ENCODE measurements around the gene MOK.

The MOK gene

GRCh38 chr14:102223682-102224081, 81.3 kb downstream of the MOK start:
- no peak for DNase-seq (ENCODE audit: low read depth in 2 of 2)

GRCh38 chr14:102222751-102223150, 82.2 kb downstream of the MOK start:
- DNase-seq (ENCODE audit: low read depth in 2 of 2): no peak

- DNase-seq (ENCODE audit: low read depth in 2 of 2): no peak
Measured at GRCh38 chr14:102222009-102222575, 82.9 kb downstream of the MOK start.

- DNase-seq (ENCODE audit: low read depth in 2 of 2): no peak
Measured at GRCh38 chr14:102221026-102221425, 83.9 kb downstream of the MOK start.

GRCh38 chr14:102220031-102220430, 84.9 kb downstream of the MOK start:
- DNase-seq (ENCODE audit: low read depth in 2 of 2): no peak

- no peak for DNase-seq (ENCODE audit: low read depth in 2 of 2)
Measured at GRCh38 chr14:102219316-102219715, 85.6 kb downstream of the MOK start.

GRCh38 chr14:102218688-102219087, 86.3 kb downstream of the MOK start:
- no peak for DNase-seq (ENCODE audit: low read depth in 2 of 2)

GRCh38 chr14:102217987-102218421, 87.0 kb downstream of the MOK start:
- DNase-seq (ENCODE audit: low read depth in 2 of 2): no peak

GRCh38 chr14:102217399-102217798, 87.6 kb downstream of the MOK start:
- DNase-seq (ENCODE audit: low read depth in 2 of 2): no peak

GRCh38 chr14:102215576-102216250, 89.3 kb downstream of the MOK start:
- no peak for DNase-seq (ENCODE audit: low read depth in 2 of 2)

- DNase-seq (ENCODE audit: low read depth in 2 of 2): no peak
Measured at GRCh38 chr14:102215071-102215470, 89.9 kb downstream of the MOK start.

- DNase-seq (ENCODE audit: low read depth in 2 of 2): no peak
Measured at GRCh38 chr14:102213984-102214658, 90.8 kb downstream of the MOK start.

- DNase-seq (ENCODE audit: low read depth in 2 of 2): no peak
Measured at GRCh38 chr14:102213470-102213869, 91.5 kb downstream of the MOK start.

GRCh38 chr14:102212845-102213244, 92.1 kb downstream of the MOK start:
- DNase-seq (ENCODE audit: low read depth in 2 of 2): no peak

- no peak for DNase-seq (ENCODE audit: low read depth in 2 of 2)
Measured at GRCh38 chr14:102212356-102212755, 92.6 kb downstream of the MOK start.

- no peak for DNase-seq (ENCODE audit: low read depth in 2 of 2)
Measured at GRCh38 chr14:102211240-102211639, 93.7 kb downstream of the MOK start.

- DNase-seq (ENCODE audit: low read depth in 2 of 2): no peak
Measured at GRCh38 chr14:102210421-102211042, 94.4 kb downstream of the MOK start.

GRCh38 chr14:102209224-102209966, 95.6 kb downstream of the MOK start:
- no peak for DNase-seq (ENCODE audit: low read depth in 2 of 2)

GRCh38 chr14:102208741-102209140, 96.2 kb downstream of the MOK start:
- no peak for DNase-seq (ENCODE audit: low read depth in 2 of 2)

GRCh38 chr14:102207831-102208365, 97.1 kb downstream of the MOK start:
- no peak for DNase-seq (ENCODE audit: low read depth in 2 of 2)

- no peak for DNase-seq (ENCODE audit: low read depth in 2 of 2)
Measured at GRCh38 chr14:102206918-102207317, 98.0 kb downstream of the MOK start.

- DNase-seq (ENCODE audit: low read depth in 2 of 2): no peak
Measured at GRCh38 chr14:102205560-102205959, 99.4 kb downstream of the MOK start.
